Endothelial cell of umbilical vein (primary cell): Measurements from ENCODE around the gene DENND2C.

Source experiments
- MYC ChIP-seq: IDR thresholded peaks from one replicate; pipeline ENCODE4 v1.6.1; 2011; ENCODE audit warnings: mild to moderate bottlenecking, low read depth, low read length
- POLR2AphosphoS5 ChIP-seq: IDR thresholded peaks from 2 replicates; pipeline ENCODE4 v1.6.1; 2012; ENCODE audit warnings: low read depth, mild to moderate bottlenecking, control low read depth, low read length, moderate library complexity; ENCODE audit not compliant: insufficient read depth
- TF ChIP-seq, protein P1 (sequence below), 2 donors: IDR thresholded peaks; 1 replicate in 1 of 2; 2 replicates in 1 of 2; pipeline ENCODE4 v1.5.1; 2011; ENCODE audit warnings: low read length in 2 of 2, mild to moderate bottlenecking in 2 of 2, moderate library complexity in 2 of 2, control low read depth in 1 of 2, inconsistent platforms in 1 of 2, low read depth in 1 of 2; ENCODE audit not compliant: insufficient read depth in 1 of 2; ENCODE audit errors: extremely low read depth in 1 of 2

- TF ChIP-seq, protein P1, sequence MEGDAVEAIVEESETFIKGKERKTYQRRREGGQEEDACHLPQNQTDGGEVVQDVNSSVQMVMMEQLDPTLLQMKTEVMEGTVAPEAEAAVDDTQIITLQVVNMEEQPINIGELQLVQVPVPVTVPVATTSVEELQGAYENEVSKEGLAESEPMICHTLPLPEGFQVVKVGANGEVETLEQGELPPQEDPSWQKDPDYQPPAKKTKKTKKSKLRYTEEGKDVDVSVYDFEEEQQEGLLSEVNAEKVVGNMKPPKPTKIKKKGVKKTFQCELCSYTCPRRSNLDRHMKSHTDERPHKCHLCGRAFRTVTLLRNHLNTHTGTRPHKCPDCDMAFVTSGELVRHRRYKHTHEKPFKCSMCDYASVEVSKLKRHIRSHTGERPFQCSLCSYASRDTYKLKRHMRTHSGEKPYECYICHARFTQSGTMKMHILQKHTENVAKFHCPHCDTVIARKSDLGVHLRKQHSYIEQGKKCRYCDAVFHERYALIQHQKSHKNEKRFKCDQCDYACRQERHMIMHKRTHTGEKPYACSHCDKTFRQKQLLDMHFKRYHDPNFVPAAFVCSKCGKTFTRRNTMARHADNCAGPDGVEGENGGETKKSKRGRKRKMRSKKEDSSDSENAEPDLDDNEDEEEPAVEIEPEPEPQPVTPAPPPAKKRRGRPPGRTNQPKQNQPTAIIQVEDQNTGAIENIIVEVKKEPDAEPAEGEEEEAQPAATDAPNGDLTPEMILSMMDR (IDR thresholded peaks at IDR 0.05; ENCODE audit: extremely low read depth in 1 of 2, insufficient read depth in 1 of 2, low read depth in 1 of 2, low read length in 2 of 2): no peak
- TF ChIP-seq POLR2AphosphoS5 (peak; percentile 87), MYC (no peak)
Measured at GRCh38 chr1:114581335-114582287, 88.2 kb downstream of the DENND2C start, which contains the start of gene BCAS2.
